Endometrial microvascular endothelial cells (primary cell): Measurements from ENCODE around the gene RANBP3. TPM values are rescaled to one million over a fixed set of nuclear protein-coding genes. Genes with fewer than 3 reads are reported as not detected.

ENCODE experiments used
- in situ Hi-C: cut with HindIII; loops from 2 replicates; pipeline ENCODE4 v1.10.0; 2017; ENCODE audit warnings: low sequenced_read_pairs, low pct_unique_long_range_greater_than_20kb; ENCODE audit errors: inconsistent ontology term
- total RNA-seq: library from RNA; depleted of rRNA; stranded (reverse); fragments of >200 nt; gene quantifications from one replicate; pipeline ENCODE4 v1.2.3, GENCODE V29; 2015; ENCODE audit errors: inconsistent ontology term

RANBP3 gene
- total RNA-seq, 1 donor from 2014 or later = 48.9 TPM

- in situ Hi-C loops = no loop called here
Measured at GRCh38 chr19:5935473-5936291, 42.3 kb downstream of the RANBP3 start.

- in situ Hi-C loops = no loop called here
Measured at GRCh38 chr19:5934774-5935472, 43.0 kb downstream of the RANBP3 start.

- in situ Hi-C loops = no loop called here
Measured at GRCh38 chr19:5934069-5934401, 43.9 kb downstream of the RANBP3 start.

- in situ Hi-C loops = no loop called here
Measured at GRCh38 chr19:5933391-5934068, 44.4 kb downstream of the RANBP3 start.

- in situ Hi-C loops = no loop called here
Measured at GRCh38 chr19:5932609-5933262, 45.2 kb downstream of the RANBP3 start.

GRCh38 chr19:5932146-5932545 is 45.8 kb downstream of the RANBP3 start:
- in situ Hi-C loops = no loop called here

GRCh38 chr19:5931251-5931650 is 46.7 kb downstream of the RANBP3 start:
- in situ Hi-C loops = no loop called here

- in situ Hi-C loops = no loop called here
Measured at GRCh38 chr19:5929625-5930024, 48.3 kb downstream of the RANBP3 start.

- in situ Hi-C loops = no loop called here
Measured at GRCh38 chr19:5929179-5929578, 48.8 kb downstream of the RANBP3 start.

- in situ Hi-C loops = no loop called here
Measured at GRCh38 chr19:5927441-5927821, 50.5 kb downstream of the RANBP3 start.

GRCh38 chr19:5926641-5927440 is 51.1 kb downstream of the RANBP3 start:
- in situ Hi-C loops = no loop called here

GRCh38 chr19:5925830-5926427 is 52.0 kb downstream of the RANBP3 start:
- in situ Hi-C loops = no loop called here

- in situ Hi-C loops = no loop called here
Measured at GRCh38 chr19:5923356-5923755, 54.6 kb downstream of the RANBP3 start.

- in situ Hi-C loops = no loop called here
Measured at GRCh38 chr19:5922161-5922545, 55.8 kb downstream of the RANBP3 start.

GRCh38 chr19:5921516-5922160 is 56.3 kb downstream of the RANBP3 start:
- in situ Hi-C loops = no loop called here

- in situ Hi-C loops = no loop called here
Measured at GRCh38 chr19:5918463-5919079, 59.4 kb downstream of the RANBP3 start.

- in situ Hi-C loops = no loop called here
Measured at GRCh38 chr19:5917431-5918107, 60.4 kb downstream of the RANBP3 start.
